SU-DHL-6 (cell line): ENCODE results near the gene DCAF10.

Source experiments
- CTCF ChIP-seq: fragments of 200-600 bp; sonication (generic); IDR thresholded peaks from one replicate; pipeline ENCODE4 v1.5.1; 2017; ENCODE audit warnings: antibody characterized with exemption, mild to moderate bottlenecking, low read length, moderate library complexity; ENCODE audit not compliant: insufficient read depth, poor library complexity, severe bottlenecking
- EZH2phosphoT487 ChIP-seq: fragments of 200-600 bp; sonication (generic), shearing (Covaris generic); conservative IDR thresholded peaks from 2 replicates; pipeline ENCODE4 v1.6.1; 2018; ENCODE audit warnings: mild to moderate bottlenecking, antibody characterized with exemption, low read length, moderate library complexity, mixed read lengths

DNA sequence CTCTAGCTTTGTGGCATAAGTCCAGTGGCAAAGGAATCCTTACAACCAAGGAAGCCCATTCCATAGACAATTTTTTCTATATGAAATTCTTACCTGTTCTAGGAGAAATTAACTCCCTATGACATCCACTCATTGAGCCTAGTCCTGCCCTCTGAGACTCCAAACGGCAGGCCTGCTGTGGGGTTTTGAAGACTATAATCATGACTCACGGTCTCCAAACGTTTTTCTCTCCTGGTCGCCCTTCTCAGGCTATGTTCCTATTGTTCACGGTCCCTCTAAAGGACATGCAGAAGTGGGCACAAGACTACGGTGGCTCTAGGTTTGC is 16.3 kb upstream of the DCAF10 start:
- TF ChIP-seq CTCF: no peak
- TF ChIP-seq EZH2phosphoT487: no peak
